ENCODE results near the gene C4orf36.

- TF ChIP-seq, protein P1, sequence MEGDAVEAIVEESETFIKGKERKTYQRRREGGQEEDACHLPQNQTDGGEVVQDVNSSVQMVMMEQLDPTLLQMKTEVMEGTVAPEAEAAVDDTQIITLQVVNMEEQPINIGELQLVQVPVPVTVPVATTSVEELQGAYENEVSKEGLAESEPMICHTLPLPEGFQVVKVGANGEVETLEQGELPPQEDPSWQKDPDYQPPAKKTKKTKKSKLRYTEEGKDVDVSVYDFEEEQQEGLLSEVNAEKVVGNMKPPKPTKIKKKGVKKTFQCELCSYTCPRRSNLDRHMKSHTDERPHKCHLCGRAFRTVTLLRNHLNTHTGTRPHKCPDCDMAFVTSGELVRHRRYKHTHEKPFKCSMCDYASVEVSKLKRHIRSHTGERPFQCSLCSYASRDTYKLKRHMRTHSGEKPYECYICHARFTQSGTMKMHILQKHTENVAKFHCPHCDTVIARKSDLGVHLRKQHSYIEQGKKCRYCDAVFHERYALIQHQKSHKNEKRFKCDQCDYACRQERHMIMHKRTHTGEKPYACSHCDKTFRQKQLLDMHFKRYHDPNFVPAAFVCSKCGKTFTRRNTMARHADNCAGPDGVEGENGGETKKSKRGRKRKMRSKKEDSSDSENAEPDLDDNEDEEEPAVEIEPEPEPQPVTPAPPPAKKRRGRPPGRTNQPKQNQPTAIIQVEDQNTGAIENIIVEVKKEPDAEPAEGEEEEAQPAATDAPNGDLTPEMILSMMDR (conservative IDR thresholded peaks at IDR 0.05 in 1 of 2, IDR thresholded peaks at IDR 0.05 in 1 of 2; ENCODE audit: low read depth in 1 of 2, low read length in 2 of 2), result no peak
- no peak for TF ChIP-seq EZH2 (IDR thresholded peaks at IDR 0.05; ENCODE audit: low read length, missing control alignments)
Measured at GRCh38 chr4:86847571-86847970, 44.7 kb downstream of the C4orf36 start.
